ENCODE measurements around the gene MTFR1L.

MTFR1L gene

GRCh38 chr1:25863486-25864262 is 43.9 kb downstream of the MTFR1L start:
- DNase-seq = no peak

GRCh38 chr1:25864434-25864833 is 44.7 kb downstream of the MTFR1L start:
- DNase-seq = no peak

GRCh38 chr1:25866288-25866687 is 46.5 kb downstream of the MTFR1L start:
- no peak for DNase-seq

DNA sequence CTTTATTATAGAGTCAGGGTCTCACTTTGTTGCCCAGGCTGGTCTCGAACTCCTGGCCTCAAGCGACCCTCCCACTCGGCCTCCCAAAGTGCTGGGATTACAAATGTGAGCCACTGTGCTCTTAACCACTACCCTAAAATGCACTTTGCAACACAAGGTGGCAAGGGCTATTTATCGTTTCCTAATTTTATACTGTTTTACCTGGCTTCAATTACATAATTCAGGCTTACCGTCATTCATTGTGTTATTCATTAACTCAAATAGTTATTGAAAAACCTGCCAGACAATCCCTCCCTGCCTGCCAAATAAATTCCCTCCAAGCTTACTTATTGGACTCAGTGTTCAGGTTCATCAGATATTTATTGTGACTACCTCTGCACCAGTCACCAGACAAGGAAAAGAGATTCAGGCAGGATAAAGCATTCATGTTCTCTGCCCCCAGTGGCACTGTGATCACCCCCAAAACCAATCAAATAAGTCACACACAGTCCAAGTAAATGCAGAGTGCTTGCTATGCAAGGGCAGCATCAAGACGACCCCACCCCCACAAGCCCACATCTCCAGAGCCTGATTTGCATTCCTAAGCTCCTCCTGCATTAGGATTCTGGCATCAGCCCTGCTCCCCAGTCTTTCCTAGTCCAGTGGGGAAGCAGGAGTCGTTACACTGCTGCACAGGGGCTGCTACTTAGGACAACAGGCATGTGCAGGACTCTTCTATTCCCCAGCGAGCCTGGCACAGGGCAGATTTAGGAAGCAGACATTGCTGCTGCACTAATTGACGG is 47.6 kb downstream of the MTFR1L start:
- no peak for DNase-seq

DNA sequence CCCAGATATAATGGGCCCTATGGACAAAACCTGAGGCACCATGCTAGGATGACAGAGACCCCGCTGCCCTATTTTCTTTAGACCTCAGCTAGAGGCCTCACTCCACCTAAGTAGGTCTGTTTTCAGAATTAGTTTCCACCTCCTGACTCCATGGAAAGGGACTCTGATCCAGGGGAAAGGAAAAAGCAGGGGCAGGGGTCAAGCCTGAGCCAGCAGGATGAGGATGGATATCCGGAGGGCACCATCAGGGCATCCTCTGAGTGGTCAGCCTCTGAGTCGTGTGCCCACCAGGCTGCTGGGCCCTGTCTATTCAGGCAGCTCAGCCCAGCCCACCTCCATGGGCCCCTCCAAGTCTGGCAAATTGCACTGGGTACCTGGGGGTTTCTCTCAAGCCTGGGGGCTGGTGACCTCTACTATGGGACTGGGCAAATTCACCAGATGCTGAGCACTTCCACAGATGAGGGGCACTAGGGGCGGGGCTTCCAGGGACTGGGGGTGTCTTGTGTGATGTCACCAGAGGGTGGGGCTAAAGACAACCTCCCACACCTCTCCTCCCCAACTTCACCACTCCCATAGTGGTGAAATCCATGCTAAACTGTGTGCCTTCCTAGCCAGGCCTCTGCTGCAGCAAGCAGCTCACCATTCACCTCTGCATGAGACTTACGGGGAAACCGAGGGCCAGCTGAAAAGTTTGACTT is 50.3 kb downstream of the MTFR1L start:
- no peak for DNase-seq

GRCh38 chr1:25870614-25871013 is 50.9 kb downstream of the MTFR1L start:
- DNase-seq = no peak

DNA sequence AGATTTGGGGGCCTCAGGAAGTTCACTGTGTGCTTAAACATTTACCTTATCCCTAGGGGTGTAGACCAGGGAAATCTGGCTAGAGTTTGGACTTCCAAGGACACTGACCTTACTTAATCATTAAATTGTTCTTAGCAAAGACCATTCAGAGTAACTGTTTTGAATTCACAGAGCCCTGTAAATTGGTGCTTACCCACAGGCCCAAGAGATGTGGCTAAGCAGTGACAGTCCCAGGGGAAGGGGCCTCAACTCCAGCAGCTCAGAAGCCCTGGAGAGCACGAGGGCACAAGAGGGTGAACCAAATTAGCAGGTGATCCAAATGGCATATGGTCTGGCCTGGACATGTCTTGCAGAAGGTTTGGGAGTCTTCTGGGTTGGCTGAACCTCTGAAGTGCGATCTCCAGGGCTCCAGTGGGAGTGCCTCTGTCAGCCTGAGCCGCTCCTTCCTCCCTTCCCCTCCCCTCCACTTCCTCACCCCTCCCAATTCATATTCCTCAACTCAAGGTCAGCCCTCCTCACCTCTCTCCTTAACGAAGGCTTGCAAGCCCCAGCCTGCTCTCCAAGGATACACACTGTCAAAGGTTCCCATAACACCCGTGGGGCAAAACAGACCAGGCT is 51.4 kb downstream of the MTFR1L start:
- DNase-seq = no peak

DNA sequence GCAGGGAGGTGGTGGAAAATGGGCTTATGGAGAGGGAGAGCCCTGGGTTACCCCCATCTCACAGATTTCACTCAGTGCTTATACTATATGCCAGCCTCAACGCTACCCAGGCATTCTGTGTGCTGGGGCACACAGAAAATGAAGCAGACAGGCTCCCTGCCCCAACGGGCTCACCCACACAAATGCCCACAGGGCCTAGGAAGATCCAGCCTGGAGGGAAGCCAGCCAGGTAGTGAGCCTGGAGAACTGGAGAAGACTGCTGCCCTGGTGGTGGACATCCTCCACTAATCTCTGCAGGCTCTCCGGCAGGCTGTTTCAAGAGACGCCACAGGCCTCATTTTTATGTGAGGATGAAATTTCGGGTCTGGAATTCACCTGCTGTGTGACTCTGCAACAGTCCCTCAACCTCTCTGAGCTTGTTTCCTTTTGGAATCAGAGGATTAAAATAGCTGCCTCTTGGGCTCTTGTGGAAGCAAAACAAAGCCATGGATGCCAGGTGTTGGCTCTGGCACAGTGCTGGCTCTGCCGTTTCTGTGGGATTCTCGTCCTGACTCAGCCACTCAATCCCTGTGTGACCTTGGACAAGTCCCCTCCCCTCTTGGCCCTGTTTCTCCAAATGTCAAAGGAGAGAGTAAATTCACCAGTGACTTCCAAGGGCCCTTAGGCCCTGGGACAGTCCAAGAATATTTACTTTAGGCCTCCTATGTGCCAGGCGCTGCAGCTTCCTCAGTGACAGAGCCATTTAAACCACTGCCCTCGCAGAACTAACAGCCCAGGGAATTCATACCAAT is 52.1 kb downstream of the MTFR1L start:
- DNase-seq = no peak

DNA sequence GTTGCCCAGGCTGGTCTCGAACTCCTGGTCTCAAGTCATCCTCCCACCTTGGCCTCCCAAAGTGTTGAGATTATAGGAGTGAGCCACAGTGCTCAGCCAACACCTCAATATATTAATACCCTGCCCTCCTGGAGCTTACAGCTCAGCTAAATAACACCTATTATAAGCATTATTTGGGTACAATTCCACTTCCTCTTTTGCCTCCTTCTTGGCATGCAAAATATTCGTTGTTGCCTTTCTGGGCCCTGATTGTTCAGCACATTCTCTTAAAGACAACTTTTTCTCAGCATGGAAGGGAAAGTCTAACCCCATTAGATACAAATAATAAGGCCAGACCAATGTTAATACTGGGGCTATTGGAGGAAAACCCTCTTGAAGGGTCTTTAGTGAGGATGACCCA is 53.0 kb downstream of the MTFR1L start:
- DNase-seq = no peak

DNA sequence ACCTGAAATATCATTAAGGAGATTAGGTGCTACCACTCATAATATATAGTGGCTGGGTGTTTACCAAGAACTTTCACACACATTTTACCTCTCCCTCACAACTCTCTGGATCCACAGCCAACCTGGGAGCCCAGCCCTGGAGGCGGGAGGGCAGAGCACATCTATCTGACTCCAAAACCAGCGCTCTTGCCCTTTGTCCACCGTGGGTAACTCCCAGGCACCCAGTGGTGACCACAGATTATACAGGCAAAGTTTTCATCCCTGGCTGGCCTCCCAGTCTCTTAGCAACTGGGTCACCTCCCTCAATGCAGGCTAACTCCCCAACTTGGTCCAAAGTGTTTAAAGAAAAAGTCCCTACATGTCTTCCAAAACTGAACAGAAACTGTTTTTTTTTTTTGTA is 53.4 kb downstream of the MTFR1L start:
- no peak for DNase-seq

GRCh38 chr1:25874209-25874608 is 54.5 kb downstream of the MTFR1L start:
- no peak for DNase-seq

- DNase-seq = no peak
Observed at GRCh38 chr1:25874635-25875153, 54.9 kb downstream of the MTFR1L start.

GRCh38 chr1:25875154-25875855 is 55.6 kb downstream of the MTFR1L start, which contains the start of gene PAQR7:
Gene PAQR7 (minus strand): TSS chr1:25875708. CDS start chr1:25863839, 11,869 bp downstream.
- no peak for DNase-seq

GRCh38 chr1:25875856-25876692 is 56.3 kb downstream of the MTFR1L start:
- no peak for DNase-seq

GRCh38 chr1:25876693-25877077 is 56.9 kb downstream of the MTFR1L start:
- DNase-seq = no peak

GRCh38 chr1:25877155-25877554 is 57.4 kb downstream of the MTFR1L start:
- DNase-seq = no peak

DNA sequence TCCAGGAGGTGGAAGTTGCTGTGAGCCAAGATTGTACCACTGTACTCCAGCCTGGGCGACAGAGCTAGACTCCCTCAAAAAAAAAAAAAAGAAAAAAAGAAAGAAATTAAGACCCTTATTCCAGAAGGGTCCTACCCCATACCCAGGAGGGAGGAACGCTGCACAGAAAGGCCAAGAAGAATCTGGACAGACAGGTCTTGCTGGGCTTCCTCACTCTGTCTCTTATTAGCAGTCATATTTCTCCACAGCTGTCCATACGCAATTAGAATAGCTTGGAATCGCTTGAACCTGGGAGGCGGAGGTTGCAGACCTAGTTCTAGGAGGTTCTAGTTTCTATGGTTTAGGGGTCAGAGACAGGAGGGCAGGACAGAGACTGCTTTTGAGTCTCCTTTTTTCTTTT is 58.9 kb downstream of the MTFR1L start:
- DNase-seq = no peak

DNA sequence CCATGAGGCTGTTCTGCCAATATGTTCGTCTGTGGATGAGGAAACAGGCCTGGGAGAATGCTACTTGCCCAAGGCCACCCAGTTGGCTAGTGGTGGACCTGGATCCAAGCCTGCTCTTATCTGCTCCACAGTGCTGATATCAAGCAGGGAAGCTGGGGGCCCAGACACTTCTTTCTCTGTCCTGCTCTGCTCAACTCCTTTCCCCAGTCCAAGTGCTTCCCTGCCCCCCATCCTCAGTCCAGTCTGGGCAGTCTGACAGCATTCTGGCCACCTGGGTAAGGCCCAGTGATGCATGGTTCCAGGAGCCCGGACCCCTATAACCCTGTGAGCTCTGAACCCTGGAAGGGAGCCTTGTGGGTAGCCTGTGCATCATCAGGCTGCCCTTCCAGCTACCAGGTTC is 59.9 kb downstream of the MTFR1L start:
- DNase-seq = no peak

DNA sequence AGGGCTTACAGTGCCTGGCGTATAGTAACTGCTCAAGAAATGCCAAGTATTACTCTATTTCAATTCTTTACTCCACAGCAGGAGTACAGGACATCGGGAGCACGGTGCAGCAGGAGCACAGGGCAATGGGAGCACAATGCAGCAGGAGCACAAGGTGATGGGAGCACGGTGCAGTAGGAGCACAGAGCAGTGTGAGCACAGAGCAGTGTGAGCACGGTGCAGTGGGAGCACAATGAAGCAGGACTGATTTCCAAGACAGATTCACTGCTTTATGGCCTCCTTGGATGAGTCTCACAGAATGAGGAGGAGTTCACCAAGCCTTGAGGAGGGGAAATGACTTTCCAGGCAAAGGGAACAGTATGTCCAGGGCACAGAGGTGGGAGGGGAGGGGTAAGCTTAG is 60.8 kb downstream of the MTFR1L start:
- no peak for DNase-seq

GRCh38 chr1:25881266-25881665 is 61.5 kb downstream of the MTFR1L start:
- no peak for DNase-seq
